T-helper 1 cell (primary cell): ENCODE measurements around the gene ASAP2.

ENCODE experiments used
- DNase-seq, 5 donors: peaks; one replicate each; pipeline ENCODE4 v3.0.0-alpha.2; 2012 to 2020

The ASAP2 gene

GRCh38 chr2:9232166-9232479, 25.5 kb downstream of the ASAP2 start:
- no peak for DNase-seq

- DNase-seq = no peak
Measured at GRCh38 chr2:9232886-9233285, 26.3 kb downstream of the ASAP2 start.

- no peak for DNase-seq
Measured at GRCh38 chr2:9234680-9235146, 28.1 kb downstream of the ASAP2 start.

- DNase-seq = no peak
Measured at GRCh38 chr2:9235147-9236044, 28.8 kb downstream of the ASAP2 start.

GRCh38 chr2:9236045-9236344, 29.4 kb downstream of the ASAP2 start:
- no peak for DNase-seq

GRCh38 chr2:9236867-9237266, 30.3 kb downstream of the ASAP2 start:
- DNase-seq = no peak

- no peak for DNase-seq
Measured at GRCh38 chr2:9237831-9238230, 31.2 kb downstream of the ASAP2 start.

- no peak for DNase-seq
Measured at GRCh38 chr2:9238591-9239326, 32.1 kb downstream of the ASAP2 start.

- DNase-seq = no peak
Measured at GRCh38 chr2:9239616-9240015, 33.0 kb downstream of the ASAP2 start.

- no peak for DNase-seq
Measured at GRCh38 chr2:9240745-9241144, 34.1 kb downstream of the ASAP2 start.

- no peak for DNase-seq
Measured at GRCh38 chr2:9241233-9241632, 34.6 kb downstream of the ASAP2 start.

- no peak for DNase-seq
Measured at GRCh38 chr2:9243357-9243756, 36.7 kb downstream of the ASAP2 start.

GRCh38 chr2:9244985-9245544, 38.5 kb downstream of the ASAP2 start:
- DNase-seq = peak in 1 of 5 donors; percentile 34

GRCh38 chr2:9247177-9247576, 40.6 kb downstream of the ASAP2 start:
- no peak for DNase-seq

- no peak for DNase-seq
Measured at GRCh38 chr2:9247786-9248185, 41.2 kb downstream of the ASAP2 start.

- no peak for DNase-seq
Measured at GRCh38 chr2:9248363-9248762, 41.8 kb downstream of the ASAP2 start.

- DNase-seq = no peak
Measured at GRCh38 chr2:9249020-9249800, 42.6 kb downstream of the ASAP2 start.

- no peak for DNase-seq
Measured at GRCh38 chr2:9250091-9250490, 43.5 kb downstream of the ASAP2 start.

GRCh38 chr2:9250498-9251153, 44.0 kb downstream of the ASAP2 start:
- no peak for DNase-seq

GRCh38 chr2:9251154-9252001, 44.8 kb downstream of the ASAP2 start:
- DNase-seq = no peak

GRCh38 chr2:9252002-9252357, 45.4 kb downstream of the ASAP2 start:
- no peak for DNase-seq

- no peak for DNase-seq
Measured at GRCh38 chr2:9255416-9255815, 48.8 kb downstream of the ASAP2 start.
